ENCODE data around the gene AZU1.

Gene AZU1

DNA sequence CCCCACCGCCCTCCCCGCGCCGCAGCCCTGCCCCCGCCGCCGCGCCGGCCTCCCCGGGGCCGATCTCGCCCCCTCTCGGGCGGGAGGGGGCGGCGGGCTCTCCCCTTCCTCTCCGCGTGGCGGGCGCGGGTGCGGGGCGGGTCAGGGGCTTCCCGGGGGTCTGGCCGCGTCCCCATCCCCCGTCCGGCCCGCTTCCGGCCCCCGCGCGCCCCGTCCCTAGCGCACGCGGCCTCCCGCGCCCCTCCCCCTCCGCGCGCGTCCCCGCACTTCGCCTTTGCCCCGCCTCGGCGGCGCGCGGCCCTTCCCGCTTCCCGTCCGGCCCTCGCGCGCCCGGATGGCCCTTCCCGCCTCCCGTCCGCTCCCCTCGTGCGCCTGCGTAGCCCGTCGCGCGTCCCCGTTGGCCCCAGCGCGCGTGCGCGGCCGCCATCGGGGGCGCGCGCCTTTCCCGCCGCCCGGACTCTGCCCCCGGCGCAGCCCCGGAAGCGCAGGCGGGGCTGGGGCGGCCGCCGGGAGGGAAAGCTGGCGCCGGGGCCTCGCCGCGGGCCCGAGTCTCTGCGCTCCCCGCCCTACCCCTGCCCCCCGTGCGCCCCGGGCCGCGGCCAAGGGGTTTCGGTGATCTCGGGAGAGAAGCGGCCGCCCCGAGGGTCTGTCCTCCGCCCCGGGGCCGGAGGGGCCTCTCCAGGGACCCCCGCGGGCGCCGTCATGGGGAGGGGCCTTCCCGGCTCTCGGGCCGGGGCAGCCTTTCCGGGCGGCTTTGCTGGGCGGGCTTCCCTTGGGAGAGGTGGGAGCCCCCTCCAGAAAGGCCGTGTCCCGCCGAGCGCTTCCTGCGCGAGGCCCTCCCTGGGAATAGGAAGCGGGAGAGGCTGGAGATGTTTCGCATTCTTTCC lies 29.9 kb upstream of the AZU1 start:
- DNase-seq: peak; percentile 82

DNA sequence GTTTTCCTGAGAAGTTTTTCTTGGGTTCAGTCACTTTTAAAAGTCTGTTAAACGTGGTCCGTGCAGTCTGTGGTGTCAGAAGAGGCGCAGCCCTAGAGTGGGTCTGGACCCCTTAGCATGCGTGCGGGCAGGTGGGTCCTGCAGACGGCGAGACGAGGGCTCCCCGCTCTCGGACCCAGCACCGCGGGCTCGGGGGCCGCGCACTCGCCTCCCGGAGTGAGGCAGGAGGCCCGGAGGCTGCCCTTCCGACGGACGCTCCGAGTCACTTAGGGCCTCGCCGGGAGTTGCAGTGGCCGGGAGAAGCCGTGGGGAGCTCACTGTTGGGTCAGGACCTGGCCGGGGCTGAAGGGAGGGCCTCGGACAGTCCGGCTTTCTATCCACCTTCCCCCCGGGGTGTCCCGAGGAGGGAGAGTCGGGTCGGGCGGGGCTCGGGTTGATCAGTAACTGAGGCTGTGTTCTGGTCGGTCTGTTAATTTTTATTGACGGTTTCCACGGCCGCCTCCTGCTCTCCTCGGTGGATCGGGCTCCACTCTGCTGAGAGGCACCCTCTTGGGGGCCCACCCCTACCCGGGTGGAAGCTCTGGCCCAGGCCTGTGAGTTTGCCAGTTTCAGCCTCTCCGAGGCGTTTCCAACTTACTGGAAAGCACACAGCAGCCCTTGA lies 29.1 kb upstream of the AZU1 start:
- DNase-seq: no peak

DNA sequence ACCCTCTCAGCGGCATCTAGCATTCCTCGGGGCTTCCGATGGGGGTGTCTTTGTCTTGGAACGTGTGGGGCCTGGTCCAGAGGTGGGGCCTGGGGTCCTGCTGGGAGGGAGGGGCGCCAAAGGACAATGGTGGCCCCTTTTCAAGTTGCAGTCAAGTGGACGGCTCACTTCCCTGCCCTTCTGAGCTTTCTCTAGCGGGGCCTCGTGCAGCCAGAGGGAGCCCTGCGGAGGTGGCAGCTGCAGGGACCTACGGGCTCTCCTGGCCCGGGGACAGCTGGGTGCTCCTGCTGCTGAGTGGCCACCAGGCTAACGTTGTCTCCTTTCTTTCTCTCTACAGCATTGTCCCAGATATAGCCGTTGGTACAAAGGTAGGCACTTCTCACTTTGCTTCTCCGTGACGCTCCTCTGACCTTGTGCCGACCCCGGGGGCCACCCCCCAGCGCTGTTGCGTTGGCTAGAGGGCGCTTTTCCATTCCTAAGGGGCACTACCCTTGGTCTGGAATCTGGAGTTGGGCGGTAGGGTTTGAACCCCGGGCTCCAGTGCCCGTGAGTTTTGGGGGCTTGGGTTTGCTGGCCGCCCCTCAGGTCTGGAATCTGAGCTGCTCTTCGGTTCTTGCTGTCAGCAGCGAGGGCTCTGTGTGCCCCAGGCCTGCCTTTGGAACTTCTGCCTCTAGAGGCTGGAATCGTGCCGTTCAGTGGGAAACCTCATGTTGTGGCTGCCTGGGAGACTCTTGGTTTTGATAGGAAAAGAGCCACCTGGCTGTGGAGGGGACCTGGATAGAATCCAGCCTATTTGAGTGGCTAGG lies 28.4 kb upstream of the AZU1 start:
- no peak for DNase-seq

DNA sequence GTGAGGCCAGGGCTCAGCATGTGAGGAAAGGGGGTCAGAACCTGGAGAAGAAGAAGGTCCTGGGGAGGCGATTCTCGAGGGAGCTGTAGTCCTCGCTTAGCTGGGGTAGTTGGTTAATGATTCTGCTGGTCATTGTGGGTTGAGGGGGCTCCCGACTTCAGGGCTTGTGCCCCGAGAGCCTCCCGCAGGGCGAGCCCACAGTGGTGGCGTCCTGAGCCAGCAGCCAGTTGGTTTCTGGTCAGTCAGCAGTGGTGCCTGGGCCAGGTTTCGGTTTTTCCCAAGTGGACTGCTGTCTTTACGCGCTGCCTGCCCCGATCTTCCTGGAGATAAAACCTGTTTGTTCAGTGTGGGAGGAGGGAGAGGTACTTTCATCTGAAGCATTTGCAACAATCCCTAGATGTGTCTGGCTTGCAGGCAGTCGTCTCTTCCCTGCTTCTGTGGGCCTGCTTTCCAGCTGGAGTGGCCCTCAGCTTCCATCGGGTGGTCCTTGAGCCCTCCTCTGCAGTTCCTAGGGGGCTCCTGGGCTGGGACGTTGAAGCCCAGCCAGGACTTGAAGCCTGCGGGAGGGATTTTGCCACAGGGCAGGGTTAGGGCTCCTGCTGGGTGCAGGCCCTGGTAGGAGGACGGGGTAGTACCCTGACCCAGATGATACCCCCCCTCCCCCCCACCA lies 27.1 kb upstream of the AZU1 start:
- DNase-seq: no peak

DNA sequence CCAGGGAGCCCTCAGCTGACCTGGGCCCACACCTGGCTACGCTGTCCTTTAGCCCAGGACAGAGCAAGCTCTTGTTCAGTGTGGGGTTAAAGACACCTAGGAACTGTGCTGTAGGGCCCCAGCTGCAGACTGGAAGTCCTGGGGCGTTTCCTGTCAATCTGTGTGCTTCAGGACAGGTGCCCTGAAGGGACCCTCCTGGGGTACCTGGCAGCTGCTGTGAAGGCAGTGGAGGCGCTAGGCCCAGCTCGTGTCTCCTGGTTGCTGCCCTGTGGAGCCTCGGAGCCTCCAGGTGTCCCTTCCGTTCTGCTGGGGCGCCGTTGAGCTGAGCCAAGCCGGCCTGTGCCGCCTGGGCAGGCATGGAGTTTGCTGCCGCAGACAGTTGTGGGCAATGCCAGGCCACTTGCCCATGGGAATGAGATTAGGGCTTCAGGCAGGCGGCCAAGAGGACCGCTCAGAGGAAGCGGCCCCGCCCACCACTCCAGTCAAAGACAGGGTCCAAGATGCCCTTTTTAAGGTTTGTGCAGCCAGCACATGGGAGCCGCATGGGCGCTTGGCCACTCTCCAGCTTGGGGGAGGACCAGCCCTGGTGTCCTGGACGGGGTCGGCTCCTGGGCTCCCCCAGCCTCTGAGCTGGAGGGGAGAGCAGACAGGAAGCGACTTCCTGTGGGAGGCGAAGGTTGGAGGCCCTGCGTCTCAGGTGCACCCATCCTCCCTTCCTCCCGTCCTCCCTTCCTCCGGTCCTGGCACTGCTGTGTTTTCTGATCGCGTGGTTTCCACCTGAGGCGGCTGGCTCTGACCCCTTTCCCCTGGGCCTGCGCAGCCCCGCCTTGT lies 26.4 kb upstream of the AZU1 start:
- DNase-seq: peak; percentile 64

DNA sequence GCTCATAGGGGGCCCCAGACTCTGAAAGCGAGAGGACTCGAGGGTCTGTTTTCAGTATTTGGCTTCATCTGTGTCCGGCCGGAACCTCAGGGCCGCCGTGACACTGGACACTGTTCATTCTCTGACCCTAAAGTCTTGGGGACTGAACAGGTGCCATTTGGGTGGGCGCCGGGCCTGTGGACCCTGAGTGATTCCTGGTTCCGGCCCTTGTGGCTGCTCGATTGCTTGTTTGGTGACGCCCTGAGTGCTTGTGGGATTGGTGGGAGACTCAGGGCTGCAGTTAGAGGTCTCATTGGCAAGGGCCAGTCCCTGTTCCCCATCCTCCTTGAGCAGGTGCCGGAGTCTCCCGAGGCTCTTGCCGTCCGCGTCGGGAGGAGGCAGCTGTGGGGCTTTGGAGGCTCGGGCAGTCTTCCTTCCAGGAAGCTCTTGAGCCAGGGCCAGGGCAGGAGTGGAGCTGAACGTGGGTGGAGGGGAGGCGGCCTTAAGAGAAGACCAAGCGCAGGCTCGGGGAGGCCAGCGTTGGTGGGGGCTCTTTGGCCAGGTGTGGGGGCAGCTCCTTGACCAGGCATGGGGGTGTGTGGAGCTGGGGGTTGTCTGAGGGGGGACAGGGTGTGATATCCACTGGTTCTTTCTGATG lies 25.7 kb upstream of the AZU1 start:
- no peak for DNase-seq

DNA sequence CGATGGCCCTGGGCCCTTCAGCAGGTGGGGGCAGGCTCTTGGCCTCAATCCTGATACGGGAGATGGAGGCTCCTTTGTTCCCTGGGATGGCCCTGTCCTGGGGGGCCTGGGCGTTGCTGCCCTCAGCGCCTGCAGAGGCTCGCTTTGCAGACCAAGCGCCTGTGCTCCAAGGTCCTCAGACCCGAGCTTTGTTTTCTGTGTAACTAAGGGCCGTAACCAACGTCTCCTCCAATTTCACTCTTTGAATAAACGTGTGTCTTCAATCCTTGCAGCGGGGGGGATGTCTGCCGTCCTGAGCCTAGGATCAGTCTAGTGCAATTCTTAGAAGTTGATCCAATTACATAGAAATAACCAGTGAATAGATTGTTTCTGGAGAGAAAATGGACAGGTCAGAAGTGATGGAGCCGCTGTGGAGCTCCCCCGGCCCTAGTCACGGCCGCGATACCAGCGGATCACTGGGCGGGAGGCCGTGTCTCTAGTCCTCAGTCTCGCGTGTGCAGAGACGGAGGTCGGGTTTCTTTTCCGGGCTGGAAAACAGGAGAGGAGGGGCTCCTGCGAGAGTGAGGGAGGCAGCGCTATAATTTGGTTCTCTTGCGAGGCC lies 25.0 kb upstream of the AZU1 start:
- no peak for DNase-seq

DNA sequence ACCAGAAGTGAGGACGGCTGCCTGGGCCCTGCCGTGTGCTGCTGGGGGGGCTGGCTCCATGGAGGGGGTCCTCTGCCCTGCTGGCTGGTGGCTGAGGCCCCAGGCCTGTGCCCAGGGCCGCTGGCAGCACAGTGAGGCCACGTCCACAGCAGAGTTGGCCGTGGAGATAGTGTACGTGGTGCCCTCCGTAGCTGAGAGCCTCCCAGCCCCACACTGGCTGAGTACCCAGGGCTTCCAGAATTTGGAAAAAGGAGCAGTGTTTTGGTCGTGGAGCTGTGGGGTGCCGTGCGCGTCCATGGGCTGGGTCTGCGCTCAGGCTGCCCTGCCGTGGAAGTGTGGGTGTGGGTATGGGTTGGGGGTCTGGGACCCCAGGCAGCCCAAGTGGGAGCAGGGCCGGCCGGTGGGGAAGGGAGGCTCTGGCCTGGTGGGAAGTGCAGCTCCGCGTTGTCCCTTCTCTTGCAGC lies 24.5 kb upstream of the AZU1 start:
- no peak for DNase-seq

DNA sequence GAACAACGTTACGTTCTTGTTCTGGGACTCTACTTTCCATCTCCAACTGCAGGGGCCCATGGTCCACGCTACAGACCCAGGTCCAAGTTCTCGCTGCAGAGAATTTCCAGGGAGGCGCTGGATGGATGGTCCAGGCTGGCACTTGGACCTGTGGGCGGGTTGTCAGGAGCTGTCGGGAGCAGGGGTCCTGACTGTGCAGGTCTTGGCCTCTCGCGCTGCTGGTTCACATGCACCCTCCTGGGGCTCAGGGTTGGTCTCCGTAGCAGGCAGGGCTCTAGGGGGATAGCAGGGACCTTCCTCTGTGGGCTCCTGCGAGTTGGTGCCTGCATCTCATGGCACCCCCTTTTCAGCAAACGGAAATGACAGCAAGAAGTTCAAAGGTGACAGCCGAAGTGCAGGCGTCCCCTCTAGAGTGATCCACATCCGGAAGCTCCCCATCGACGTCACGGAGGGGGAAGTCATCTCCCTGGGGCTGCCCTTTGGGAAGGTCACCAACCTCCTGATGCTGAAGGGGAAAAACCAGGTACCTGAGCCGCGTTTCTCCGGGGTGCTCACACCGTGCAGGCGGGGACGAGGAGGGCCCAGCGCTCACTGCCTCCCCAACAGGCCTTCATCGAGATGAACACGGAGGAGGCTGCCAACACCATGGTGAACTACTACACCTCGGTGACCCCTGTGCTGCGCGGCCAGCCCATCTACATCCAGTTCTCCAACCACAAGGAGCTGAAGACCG lies 23.8 kb upstream of the AZU1 start:
- no peak for DNase-seq

DNA sequence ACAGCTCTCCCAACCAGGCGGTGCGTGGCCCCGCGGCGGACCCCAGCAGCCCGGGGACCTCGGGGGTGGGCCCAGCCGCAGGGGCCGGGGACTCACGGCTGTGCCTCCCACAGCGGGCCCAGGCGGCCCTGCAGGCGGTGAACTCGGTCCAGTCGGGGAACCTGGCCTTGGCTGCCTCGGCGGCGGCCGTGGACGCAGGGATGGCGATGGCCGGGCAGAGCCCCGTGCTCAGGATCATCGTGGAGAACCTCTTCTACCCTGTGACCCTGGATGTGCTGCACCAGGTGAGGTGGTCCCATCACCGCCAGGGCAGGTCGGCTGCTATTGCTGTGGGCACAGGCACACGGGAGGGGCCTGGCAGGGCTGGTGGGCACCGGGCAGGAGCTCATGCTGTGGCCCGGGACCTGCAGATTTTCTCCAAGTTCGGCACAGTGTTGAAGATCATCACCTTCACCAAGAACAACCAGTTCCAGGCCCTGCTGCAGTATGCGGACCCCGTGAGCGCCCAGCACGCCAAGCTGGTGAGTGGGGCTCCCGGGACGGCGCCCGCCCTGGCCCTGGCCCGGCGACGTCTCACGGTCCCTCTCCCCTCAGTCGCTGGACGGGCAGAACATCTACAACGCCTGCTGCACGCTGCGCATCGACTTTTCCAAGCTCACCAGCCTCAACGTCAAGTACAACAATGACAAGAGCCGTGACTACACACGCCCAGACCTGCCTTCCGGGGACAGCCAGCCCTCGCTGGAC lies 23.0 kb upstream of the AZU1 start:
- DNase-seq: no peak

DNA sequence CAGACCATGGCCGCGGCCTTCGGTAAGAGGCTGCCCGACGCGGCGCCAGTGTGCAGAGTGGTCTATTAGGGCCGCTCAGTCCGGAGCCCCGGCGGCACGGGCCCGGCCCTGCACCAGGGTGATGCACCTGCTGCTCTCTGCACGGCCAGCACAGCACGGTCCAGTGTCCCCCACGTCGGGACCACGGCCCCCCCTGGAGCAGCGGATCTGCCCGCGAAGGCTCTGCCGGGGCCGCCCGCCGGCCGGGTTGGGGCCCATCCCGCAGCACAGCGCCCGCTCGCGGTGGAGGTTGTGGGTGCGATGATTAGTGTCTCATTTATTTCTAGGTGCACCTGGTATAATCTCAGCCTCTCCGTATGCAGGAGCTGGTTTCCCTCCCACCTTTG lies 22.5 kb upstream of the AZU1 start:
- DNase-seq: no peak

DNA sequence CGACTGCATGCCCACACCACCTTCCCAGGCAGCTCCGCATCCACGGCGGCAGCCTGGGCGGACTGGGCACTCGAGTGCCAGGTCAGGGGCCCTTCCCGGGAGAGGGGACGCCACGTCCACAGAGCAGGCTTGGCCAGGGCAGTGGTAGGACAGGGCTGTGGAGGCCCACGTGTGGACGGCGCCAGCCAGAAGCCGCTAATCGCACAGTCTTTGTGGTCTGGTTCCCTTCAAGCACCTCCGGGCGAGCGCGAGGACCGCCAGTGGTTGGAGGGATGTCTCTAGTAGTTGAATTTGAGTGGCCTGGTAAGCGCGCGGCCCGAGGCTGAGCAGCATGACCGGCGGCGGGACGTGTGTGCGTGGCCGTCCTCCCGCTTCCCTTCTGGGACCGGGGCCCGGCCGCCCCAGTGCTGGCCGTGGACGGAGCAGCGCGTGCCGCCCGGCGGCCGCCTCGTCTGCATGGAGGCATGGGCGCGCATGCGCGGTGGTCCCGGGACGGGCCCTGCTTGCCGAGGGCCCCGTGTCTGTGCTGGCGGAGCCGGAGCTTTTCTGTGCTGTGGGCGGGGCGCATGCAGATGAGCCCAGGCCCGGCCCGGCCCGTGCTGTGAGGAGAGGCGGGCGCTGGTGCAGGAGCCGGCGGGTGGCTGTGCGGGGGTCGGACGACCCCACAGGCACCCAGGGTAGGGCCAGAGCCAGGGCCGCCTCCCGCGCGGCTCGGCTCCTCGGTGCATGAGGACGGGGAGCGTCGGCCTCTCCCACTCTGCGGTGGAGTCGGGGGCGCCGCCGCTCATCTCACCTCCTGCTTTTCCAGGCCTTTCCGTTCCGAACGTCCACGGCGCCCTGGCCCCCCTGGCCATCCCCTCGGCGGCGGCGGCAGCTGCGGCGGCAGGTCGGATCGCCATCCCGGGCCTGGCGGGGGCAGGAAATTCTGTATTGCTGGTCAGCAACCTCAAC lies 21.8 kb upstream of the AZU1 start:
- DNase-seq: no peak

DNA sequence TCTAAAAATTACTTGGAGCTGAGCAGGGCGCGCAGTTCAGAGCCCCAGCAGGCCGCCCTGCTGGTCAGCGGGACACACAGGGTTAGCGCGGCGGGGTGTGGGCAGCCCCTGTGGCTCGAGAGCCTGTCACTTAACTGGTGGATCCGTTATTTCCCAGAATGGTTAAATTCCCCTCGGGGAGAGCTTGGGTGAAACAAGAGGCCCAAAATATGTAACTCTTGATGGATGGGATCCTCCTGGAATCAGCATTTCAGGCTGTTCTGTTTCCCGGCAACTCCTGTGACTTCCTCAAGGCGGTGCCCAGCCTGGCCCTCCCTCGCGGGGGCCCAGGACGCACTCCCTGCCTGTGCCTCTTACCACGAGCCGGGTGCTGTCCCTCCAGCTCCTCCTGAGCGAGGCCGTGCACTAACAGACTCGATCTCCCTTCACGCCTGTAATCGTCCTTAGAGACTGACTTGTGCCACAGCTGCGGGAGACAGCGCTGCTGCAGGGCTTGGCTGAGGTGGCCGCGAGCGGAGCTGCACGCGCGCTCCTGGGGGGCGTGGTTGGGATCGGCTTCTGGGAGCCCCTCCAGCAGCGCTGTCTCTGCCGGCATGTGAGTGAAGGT lies 20.7 kb upstream of the AZU1 start:
- no peak for DNase-seq

DNA sequence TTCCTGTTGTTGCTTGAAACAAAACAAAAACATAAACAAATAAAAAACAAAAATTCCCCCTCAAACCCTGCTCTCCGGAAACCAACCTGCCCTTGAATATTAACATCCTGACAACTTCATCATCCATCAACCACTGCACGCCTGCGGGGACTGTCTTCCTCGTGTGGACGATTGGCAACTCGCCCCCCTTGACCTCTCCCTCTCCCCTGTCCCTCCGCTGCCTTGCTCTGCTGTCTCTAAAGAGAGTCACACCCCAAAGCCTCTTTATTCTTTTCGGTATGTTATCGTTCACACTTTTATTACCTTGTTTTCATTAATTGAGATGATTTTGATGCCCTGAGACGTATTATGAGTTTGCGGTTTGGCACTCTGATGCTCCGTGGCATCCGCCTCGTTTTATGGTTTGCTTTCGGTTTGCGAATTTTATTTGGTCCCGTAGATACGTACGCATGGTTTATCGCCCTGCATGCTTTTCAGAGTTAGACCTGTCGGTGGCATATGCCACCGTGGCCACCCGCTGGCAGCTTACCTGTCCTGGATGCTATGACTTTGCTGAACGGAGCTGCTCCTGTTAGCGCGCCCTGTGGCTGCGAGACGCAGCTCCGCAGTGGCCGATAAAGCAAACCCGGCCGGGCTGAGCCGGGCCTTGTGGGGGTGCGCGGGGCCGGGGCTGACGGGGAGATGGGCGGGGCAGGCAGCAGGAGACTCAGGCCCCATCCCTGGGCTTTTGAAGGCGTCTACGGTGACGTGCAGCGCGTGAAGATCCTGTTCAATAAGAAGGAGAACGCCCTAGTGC lies 19.8 kb upstream of the AZU1 start:
- no peak for DNase-seq

DNA sequence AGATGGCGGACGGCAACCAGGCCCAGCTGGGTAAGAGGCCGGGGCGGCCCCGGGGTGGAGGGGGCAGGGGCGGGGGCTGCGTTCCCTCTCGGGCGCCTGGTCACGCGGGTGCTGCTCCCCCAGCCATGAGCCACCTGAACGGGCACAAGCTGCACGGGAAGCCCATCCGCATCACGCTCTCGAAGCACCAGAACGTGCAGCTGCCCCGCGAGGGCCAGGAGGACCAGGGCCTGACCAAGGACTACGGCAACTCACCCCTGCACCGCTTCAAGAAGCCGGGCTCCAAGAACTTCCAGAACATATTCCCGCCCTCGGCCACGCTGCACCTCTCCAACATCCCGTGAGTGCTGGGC lies 19.2 kb upstream of the AZU1 start:
- no peak for DNase-seq

DNA sequence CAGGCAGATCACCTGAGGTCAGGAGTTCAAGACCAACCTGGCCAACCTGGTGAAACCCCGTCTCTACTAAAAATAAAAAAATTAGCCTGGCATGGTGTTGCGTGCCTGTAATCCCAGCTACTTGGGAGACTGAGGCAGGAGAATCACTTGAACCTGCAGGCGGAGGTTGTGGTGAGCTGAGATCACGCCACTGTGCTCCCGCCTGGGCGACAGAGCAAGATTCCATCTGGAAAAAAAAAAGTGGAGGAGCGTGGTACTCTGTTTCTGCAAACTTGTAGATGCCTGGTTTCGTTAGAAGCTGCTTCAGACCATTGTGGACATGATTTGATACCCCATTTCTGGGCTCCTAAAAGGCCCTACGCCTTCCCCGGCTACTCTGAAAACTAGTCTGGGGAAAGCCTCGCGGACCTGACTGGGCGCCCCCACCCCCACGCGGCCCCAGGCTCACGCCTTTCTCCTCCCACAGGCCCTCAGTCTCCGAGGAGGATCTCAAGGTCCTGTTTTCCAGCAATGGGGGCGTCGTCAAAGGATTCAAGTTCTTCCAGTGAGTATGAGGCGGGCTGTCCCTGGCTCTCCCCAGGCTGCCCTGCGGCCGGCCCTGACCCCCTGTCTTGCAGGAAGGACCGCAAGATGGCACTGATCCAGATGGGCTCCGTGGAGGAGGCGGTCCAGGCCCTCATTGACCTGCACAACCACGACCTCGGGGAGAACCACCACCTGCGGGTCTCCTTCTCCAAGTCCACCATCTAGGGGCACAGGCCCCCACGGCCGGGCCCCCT lies 17.4 kb upstream of the AZU1 start:
- no peak for DNase-seq
